GM11168 (cell line): ENCODE data around the gene COX8C.

Source experiments
- in situ Hi-C: fragments of 300-500 bp; cut with MboI; formaldehyde crosslinking; loops from one replicate; pipeline ENCODE4 v1.12.0; 2022; ENCODE audit warnings: low sequenced_read_pairs; ENCODE audit not compliant: unreplicated experiment

Gene COX8C

DNA sequence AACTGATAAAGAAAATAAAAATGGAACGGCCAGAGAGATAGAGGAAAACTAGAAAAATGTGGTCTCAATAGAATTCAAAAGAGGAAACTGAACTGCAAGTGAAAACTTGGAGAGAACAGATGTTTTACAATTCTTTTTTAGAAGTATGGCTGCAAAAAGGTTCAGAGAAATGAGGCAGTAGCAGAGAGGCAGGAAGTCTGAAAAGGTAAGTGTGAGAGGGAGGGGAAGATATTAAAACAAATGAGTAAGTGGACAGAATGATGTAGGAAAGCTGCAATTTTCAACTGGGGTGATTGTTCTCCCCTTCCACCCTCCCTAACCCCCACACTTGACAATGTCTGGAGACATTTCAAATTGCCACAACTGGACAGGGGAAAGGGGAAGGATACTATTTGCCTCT is 27.0 kb upstream of the COX8C start:
- in situ Hi-C loops = no loop called here

DNA sequence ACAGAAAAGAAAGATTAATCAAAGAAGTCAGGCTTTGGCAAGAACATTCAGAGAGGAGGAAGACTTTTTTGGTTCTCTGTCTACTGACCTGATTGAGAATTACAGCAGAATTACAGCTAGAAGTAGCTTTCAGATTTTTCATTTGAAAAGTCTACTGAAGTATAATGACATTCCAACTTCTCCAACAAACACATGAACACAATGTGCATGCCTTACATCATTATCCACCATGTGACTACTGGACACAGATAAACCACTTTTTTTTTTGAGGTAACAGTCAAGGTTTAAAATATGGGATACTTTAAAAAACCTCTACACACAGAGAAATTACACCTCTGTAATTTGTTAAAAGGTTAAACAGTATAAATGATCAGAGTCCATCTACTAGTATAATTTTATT is 26.5 kb upstream of the COX8C start:
- in situ Hi-C loops = no loop called here

DNA sequence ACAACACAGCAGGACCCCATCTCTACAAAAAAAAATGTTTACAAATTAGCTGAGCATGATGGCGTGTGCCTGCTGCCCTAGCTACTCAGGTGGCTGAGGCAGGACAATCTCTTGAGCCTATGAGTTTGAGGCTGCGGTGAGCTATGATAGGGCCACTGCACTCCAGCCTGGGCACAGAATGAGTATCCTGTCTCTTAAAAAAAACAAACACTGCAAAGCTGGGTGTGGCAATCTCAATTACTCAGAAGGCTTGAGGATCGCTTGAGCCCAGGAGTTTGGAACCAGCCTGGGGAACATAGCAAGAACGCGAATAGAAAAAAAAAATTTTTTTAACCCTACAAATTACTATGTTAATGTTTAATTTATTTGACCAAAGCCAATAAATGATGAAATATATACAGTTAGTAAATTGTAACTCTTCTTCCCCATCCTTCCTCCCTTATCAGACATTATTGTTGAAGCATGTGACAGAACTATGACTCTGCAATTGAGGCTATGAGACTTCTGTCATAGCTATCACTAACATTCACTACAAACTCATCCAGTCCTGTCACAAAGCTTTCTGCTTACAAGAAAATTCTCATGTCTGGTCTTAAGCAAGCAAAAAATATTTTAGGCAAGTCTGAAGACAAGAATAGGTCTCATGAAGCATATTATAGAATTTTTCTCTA is 23.9 kb upstream of the COX8C start:
- in situ Hi-C loops = no loop called here

DNA sequence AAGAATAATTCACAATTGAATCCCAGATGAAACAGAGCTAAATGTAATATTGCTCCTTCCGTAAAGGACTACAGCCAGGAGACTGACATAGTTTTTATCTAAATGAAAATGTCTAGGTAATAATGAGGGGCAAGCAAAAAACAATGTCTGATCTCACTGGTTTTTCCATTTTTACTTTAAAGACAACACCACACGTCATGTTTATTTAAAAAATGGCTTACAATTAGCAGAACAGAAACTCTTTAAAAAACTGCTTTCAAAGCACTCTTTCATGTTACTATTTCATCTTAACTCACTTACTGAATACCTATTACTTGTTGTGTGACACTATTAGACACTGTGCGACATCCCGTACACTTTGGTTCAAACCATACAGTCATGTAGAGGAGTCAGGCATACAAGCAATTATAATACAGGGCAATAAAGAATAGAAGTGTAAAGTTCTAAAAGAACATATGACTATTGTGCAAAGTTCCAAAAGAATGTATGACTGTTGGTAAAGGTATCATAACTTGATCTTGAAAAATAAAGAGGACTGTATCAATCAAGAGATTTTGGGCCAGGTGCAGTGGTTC is 23.3 kb upstream of the COX8C start:
- in situ Hi-C loops = no loop called here

DNA sequence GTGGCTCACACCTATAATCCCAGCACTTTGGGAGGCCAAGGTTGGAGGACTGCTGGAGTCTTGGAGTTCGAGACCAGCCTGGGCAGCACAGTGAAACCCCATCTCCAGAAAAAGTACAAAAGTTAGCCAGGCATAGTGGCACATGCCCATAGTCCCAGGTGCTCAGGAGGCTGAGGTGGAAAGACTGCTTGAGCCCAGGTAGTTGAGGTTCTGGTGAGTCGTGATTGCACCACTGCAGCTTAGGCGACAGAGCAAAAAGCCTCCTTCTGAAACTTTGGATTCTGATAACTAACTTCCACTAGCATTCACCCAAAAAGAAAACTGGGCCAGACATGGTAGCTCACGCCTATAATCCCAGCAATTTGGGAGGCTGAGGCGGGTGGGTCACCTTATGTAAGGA is 20.8 kb upstream of the COX8C start:
- in situ Hi-C loops = no loop called here

DNA sequence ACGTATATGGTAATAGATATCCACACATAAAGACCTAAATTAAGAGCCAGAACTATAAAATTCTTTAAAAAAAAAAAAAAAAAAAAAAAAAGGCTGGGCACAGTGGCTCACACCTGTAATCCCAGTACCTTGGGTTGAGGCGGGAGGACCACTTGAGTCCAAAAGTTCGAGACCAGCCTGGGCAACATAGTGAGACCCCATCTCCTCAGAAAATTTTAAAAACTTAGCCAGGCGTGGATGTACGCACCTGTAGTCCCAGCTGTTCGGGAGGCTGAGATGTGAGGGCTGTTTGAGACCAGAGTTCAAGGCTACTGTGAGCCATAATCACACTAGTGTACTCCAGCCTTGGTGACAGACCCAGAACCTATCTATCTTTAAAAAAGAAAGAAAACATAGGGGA is 18.4 kb upstream of the COX8C start:
- in situ Hi-C loops = no loop called here

DNA sequence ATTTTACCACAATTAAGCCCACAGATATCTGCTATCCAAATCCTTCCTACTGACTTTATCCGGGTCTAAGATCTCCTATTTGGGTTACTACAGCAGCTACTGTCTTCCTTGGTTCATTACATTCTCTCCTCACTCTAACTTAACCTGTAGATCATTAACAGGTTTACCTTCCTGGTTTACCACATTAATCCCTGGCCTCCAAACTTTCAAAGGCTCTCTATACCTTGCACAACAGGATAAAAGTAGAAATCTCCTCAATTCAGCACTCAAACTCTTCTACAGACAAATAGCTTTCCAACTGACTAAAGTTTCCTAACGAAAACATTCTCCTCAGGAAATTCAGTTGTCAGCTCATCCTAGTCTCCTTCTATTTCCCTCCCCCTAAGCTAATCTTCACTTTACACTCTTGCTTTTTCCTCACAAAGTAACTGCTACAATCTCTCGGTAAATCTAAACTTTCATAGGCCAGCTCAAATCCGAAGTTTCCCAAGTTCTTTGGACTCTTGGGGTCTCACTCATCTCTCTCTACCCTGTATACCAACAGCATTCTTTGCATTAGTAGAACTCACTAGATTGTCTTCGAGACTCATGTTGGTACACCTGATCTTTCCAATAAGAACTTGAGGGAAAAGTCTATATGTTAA is 16.9 kb upstream of the COX8C start:
- in situ Hi-C loops = no loop called here

DNA sequence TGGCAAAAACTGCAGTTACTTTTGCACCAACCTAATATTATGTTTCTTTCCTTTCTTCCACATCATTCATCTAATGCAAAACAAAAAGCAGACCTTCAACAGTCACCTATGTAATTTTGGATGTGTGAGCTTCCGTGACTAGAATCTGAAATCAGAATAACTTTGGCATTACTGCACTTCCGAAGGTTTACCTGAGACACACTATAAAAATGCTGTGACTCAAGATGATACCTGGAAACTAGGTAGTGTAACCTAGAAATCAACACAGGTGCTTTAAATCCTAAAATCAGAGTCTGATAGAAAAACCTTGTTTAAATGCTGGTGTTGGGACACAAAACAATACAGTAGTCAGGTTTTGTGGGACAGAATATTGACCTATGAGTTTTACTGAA is 16.4 kb upstream of the COX8C start:
- in situ Hi-C loops = no loop called here

DNA sequence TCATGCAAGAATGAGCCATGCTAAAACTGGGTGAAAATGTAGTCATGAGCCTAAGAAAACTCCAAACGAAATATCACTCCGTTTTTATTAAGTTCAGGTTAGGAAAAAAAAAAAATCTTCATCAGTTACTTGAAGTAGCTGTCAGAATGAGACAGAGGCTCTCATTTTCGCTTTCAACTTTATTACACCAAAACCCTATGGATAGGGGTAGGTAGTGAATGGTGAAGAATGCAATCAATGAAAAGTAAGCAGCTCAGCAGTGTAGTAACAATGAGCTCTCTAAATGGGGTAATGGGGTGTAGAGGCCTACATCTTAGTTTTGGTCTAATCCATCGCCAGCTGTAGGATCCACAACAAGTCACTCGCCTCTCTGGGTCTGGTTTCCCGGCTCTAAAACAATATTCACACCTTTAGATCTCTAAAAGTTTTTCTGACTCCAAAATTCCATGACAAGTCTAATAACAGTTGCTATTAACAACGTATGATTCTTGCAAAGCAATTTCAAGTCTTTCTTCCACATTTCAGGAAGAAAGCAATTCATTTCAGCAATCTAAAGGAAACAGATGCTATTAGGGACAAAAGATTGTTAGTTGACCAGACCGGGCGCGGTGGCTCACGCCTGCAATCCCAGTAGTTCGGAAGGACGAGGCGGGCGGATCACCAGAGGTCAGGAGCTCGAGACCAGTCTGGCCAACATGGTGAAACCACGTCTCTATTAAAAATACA is 15.8 kb upstream of the COX8C start:
- in situ Hi-C loops = no loop called here

DNA sequence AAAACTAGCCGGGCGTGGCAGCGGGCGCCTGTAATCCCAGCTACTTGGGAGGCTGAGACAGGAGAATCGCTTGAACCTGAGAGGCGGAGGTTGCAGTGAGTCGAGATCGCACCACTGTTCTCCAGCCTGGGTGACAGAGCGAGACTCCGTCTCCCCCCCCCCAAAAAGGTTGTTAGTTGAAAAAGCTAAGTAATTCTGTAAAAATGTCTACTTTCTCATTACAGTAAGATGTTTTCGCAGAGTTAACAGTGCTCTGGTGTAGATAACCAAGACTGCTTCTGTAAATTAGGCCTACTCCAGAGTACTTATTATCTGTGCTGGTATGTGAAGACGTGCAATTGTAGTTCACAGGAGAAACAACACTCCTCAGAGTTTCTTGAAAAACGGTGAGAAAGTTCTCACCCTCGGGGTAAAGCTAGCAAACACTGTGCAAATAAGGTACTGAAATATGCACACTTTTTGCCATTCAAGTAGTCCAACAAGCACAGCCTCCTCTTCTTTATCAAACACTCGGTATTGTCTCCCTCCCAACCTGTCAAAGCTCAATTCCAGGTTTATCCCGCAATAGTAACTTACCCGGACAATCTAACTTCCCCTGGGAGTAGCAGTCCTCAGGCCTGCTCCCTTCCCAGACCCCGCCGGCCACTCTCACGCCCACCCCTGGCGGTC is 15.1 kb upstream of the COX8C start:
- in situ Hi-C loops = no loop called here

DNA sequence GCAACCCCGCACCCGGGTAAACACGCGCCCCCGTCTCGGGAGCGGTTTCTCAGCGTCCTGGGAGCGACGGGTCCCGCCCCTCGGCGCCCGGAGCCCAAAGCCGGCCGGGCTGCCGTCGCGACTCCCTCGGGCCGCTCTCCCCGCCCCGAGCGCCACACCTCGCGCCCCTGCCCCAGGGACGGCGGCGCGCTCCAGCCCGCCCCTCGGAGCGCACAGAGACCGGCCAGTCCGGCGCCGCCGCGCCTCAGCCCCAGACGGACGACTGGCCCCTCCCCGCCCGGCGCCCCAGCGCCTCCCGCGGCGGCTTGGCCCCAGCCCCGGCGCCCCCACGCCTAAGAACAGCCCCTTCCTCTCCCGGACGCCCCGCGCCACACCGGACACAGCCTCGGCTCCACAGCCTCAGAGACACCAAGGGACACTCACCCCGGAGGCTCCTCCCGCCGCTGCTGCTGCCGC is 14.6 kb upstream of the COX8C start:
- in situ Hi-C loops = no loop called here

DNA sequence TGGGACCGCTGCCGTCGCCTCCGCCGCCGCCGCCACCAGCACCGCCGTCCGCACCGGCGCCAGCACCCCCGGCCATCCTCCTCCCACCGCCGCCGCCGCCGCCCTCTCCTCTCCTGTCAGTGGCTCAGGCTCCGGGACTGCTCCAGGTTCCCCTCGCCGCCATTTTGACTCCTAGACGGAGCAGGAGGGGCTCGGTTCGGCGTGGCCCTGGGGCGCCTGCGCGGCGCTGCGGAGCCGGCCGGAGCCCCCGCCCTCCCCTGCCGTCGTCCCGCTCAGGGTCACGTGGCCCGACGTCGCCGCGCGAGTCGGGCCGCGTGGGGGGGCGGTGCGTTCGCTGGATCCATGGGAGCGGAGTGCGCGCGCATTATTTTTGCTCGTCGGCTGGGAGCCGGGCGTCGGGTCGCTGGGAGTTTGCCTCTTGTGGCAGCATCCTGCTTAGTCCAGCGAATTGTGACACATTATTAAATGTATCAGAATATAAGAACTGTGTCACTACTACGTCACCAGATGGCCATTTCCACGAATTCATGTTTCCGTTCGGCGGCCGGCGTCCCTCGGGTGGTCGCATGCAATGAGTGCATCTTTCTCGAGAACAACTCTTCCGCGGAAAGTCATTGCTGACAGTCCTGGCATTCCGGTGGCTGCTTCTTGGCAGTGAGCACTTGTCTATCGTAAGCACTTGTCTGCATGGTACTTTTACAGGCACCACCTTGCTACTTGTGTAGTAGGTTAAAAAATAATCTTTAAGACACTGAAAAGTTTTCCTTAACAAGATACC is 13.9 kb upstream of the COX8C start, which contains the start of gene BTBD7:
Gene BTBD7, minus strand, starts transcription at position 184 of the 778 bp plus-strand sequence. CDS start 36,985 bp downstream, outside the sequence.
- in situ Hi-C loops = no loop called here

DNA sequence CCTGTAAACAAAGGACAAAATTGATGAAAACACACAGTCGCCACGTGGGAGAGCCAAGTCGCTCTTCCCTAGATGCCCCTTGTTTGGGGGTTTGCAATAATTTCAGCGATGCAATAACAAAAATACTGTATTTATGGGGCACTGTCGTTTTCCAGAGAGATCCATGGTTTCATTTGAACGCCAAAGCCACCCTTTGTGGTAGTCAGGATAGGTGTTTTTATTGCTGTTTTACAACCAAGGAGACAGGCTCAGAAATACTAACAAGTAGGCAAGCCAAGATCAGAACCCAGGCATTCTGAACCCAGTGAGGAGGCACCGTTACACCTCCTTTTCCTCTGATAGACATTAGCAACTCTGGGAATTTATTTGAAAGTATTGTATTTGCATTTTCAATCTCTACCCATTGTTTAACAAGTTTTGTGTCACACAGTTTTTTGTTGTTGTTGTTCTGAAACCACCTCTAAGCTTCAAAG is 13.3 kb upstream of the COX8C start:
- in situ Hi-C loops = no loop called here

DNA sequence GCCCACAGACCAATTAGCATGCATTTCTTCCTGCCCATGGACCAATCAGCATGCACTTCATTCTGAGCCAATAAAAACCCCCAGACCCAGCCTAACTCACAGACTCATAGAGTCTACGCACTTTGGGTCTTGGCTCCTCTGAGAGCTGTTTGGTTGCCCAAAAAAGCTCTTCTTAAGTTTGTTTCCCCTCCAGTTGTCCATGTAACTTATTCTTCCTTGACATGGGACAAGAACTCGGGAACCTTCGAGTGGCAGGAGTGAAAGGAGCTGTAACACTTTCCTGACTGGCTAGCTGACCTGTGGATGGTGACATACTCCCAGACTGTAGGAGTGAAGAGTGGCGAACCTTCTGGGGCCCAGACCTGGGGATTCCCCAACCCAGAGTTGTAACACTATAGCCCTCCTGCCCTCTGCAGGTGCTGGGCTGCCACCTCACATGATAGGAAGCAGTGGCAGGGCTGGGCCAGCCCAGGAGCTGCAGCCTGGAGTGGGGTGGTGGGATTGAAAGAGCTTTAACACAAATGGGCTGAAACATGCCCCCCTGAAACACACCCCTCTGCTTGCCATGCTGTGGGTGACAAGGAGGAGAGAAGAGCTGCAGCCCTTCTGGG is 9.7 kb upstream of the COX8C start:
- in situ Hi-C loops = no loop called here

DNA sequence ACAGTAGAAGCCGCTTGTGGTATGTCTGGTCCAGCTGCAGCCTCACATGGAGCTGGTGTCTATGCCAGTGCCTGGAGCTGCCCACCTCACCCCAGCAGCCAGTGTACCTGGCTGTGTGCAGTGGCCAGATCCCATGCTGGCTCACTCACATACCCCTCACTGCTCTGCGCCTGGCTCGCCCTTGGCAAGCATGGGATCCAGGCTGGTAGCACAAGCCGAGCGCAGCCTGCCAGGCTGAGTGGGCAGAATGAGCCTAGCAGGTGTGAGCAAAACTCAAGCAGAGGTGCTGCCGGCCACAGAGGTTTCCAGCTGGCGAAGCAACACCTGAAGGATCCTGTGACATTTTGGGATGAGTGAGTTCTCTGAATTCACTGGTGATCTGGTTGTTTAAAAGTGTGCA is 9.1 kb upstream of the COX8C start:
- in situ Hi-C loops = no loop called here

DNA sequence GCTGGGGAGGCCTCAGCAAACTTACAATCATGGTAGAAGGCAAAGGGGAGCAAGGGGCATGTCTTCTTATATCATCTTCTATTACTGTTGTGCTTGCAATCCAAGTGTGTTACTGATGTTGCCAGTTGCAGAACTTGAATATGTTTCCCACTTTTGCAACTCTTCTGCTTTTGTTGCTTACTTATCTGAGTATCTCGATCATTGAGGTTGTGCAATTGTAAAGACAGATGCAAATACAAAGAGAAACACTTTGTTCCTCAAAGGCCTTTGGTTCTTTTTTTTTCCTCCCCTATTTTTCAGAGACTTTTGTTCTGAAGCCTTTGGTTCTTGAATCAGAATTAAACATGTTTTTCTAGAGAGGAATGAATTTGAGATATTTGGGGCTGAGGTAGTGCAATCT is 3.7 kb upstream of the COX8C start:
- in situ Hi-C loops = no loop called here

DNA sequence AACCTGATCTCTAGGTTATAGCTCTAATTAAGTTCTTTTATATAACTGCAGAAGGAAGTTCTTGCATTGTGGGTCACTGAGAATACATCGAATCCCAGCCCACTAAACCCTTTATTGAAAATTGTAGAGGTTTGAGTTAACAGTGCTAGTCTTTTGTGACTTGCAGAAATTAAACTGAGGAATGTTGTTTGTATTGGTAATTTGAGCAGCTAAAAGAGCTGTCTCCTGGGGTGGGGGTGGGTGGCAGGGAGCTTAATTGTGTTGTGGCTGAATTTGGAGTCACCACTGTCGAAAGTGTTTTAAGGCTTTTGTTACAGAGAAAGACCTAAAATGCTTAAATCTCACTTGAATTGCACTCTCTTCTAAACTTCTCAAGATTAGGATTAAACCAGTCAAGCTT is 3.2 kb upstream of the COX8C start:
- in situ Hi-C loops = no loop called here

DNA sequence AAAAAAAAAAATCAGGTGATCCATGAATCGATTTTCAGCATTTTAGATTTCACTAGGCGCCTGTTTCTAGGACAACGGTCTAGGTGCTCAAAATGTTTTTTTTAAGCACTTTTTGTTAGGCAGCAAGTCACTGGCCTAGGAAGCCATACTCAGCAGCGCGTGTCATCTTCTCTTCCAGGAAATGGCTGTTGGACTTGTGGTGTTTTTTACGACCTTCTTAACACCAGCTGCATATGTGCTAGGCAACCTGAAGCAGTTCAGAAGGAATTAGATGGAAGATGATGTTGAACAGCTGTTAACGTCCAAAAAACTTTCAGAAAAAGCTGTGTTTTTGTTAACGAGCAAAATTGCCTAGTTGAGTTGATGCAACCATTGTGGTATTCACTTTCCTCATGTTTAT is 868 bp downstream of the COX8C start:
- in situ Hi-C loops = no loop called here

DNA sequence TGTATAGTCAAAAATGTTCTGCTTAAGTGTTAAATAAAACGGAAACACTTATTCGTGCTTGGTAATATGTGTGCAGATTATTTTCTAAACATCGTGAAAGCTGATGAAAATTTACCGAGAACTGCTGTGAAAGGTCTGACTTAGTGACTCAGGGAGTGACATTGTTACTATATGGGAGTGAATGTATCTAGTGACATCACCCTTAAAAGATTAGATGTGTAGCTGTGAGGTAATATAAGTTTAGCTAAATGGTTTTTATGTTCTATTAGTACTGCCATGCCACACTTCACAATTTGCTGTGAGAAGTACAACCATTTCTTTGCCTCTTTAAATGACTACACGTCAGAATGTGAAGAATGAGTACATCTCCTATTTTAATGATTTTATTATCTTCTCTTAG is 1.3 kb downstream of the COX8C start:
- in situ Hi-C loops = no loop called here
